HG03442 (cell line): Measurements from ENCODE around the gene IFT122.
"Not testable (repeated sequence)": the region's sequence is repeated elsewhere in the genome, so short reads cannot be mapped to it uniquely, and the experiment has no call there.

ENCODE experiments used
- ATAC-seq: cut with Tn5 transposase; IDR thresholded peaks from one replicate; pipeline ENCODE4 v1.9.1; 2021; ENCODE audit warnings: mild to moderate bottlenecking, moderate library complexity; ENCODE audit not compliant: unreplicated experiment

The IFT122 gene

DNA sequence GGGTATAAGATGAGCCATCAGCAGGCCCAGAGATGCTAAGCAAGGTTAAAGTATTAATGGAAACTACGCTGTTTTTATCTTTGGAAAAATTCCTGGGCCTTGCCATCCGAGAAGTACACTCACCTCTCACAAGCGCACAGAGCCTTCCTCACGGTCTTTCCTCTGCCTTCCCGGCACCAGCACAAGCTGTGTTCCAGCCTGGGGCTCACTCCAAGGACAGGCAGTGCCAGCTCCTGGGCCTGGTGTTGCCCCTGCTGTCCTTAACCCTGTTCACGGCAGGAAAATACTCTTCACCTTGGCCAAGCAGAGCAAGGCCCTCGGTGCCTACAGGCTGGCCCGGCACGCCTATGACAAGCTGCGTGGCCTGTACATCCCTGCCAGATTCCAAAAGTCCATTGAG lies 74.1 kb downstream of the IFT122 start:
- ATAC-seq = no peak

DNA sequence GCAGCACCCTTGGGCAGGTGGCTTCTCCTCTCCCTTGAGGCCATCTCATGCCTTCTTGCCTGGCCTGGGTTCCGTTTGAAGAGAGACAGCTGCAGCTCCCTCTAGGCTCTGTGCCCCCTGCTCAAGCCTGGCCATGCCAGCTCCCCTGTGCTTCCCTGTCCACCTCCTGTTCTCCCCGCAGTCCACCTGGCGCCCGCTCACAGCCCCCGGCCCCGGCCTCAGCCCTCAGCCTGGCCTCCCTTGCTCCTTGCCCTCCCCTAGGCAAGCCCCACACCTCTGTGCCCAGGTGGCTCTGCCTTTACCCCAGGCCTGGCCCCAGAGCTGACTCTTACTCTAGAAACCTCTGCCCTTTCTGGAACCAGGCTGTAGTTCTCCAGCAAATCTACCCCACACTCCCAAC lies 74.5 kb downstream of the IFT122 start:
- ATAC-seq = no peak

DNA sequence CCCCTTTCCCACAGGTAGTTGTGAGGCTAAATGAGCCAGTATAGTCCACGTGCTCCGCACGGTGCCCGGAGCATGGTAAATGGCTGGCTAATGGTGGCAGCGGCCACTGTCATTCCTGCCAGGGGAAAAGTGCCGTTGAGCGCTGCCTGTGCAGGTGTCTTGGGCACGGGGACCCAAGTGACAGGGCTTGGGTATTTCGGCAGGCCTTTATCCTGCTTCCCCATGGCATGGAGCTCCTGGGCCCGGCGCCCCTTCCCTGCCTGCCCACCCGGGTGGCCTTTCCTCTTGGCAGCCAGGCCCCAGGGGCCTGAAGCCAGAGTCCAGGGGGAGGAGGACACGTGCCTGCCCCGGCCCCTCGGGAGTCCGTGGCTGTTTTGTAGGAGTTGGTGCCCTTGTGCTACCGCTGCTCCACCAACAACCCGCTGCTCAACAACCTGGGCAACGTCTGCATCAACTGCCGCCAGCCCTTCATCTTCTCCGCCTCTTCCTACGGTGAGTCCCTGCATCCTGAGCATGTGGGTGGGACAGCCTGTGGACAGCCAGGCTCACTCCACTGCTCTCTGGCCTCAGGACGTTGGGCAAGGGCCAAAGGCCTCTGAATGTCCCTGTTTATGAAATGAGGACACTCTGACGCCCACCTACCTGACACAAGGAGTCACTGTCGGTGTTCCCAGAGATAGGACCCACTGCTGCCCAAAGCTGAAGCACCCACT lies 75.2 kb downstream of the IFT122 start:
- not testable (repeated sequence) for ATAC-seq

DNA sequence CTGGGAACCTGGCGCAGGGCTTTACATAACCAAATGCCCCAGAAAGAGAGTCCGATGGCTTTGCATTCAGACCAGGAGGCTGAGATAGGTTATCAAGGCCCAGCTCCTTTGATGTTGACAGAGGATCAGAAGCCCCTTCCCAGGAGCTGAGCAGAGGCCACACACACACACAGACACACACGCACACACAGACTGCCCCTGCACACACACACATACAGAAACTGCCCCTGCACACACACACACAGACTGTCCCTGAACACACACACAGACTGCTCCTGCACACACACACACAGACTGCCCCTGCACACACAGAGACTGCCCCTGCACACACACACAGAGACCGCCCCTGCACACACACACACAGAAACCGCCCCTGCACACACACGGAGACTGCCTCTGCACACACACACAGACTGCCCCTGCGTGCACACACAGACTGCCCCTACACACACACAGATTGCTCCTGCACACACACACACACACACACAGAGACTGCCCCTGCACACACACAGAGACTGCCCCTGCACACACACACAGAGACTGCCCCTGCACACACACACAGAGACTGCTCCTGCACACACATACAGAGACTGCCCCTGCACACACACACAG lies 75.9 kb downstream of the IFT122 start:
- ATAC-seq = not testable (repeated sequence)

DNA sequence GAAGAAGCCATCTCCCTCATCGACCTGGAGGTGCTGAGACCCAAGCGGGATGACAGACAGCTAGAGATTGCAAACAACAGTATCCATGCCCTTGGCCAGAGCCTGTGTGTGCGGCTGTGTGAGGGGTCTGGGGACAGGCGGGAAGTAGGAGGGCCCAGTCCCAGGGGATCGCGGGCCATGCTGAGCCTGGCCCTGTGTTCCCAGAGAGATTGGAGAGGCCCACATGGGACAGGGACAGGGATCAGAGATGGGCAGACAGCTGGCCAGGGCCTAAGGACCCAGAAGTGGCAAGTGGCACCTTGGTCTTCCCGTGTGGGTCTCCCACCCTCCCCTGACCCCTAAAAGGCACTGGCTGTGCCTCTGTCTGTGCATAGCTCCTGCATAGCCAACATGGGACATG lies 77.5 kb downstream of the IFT122 start:
- no peak for ATAC-seq

DNA sequence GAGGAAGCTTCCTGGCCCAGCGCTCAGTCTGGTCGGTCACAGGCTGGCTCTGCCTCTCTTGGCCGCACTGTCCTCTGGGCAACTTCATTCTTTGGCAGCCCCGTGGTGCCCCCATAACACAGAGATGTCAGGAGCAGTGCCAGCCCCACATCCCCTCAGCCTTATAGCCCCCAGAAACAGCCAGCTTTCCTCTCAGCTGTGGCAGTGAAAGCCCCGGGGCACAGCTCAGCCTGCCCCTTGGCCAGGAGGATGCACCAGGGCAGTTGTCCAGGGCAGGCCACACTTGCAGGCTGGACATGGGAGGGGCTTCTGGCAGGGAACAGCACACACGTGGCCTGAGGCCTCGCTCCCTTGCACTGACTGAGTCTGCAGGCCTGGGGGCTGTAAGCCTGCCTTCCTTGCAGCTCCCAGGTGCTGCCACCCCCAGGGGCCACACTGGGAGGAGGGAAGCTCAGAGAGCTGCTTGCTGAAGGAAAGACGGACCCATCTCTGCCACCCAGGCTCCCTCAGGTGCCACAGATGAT lies 78.1 kb downstream of the IFT122 start:
- ATAC-seq = no peak

DNA sequence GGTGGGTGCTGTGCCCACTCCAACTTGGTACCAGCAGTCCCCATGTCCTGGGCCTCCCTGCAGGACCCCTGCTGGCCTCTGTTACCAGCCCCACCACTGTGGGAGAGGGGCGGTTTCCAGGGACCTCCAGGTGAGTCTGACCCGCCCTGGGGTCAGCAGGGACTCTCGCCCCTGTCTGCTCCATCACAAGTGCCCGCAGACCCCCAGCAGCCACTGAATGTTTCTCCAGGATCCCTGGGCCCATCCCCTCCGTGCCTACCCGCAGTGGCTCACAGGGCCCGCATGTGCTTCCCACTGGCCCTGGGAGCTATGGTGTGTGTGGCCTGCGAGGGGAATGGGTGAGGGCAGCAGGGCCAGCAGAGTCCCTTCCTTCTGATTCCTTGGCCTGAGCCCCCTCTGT lies 78.6 kb downstream of the IFT122 start:
- no peak for ATAC-seq

DNA sequence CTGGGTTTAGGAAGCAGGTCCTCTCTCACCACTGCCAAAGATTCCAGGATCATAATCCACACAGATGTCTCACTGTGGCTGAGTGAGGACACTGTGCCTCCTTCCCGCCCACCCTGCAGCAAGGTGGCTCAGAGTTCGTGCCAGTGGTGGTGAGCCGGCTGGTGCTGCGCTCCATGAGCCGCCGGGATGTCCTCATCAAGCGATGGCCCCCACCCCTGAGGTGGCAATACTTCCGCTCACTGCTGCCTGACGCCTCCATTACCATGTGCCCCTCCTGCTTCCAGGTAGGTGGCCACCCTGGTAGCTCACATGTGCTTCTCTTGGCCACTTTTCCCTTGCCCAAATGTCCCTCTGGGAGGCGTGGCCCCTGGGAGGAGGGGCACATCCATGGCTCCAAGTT lies 79.4 kb downstream of the IFT122 start:
- ATAC-seq = no peak

DNA sequence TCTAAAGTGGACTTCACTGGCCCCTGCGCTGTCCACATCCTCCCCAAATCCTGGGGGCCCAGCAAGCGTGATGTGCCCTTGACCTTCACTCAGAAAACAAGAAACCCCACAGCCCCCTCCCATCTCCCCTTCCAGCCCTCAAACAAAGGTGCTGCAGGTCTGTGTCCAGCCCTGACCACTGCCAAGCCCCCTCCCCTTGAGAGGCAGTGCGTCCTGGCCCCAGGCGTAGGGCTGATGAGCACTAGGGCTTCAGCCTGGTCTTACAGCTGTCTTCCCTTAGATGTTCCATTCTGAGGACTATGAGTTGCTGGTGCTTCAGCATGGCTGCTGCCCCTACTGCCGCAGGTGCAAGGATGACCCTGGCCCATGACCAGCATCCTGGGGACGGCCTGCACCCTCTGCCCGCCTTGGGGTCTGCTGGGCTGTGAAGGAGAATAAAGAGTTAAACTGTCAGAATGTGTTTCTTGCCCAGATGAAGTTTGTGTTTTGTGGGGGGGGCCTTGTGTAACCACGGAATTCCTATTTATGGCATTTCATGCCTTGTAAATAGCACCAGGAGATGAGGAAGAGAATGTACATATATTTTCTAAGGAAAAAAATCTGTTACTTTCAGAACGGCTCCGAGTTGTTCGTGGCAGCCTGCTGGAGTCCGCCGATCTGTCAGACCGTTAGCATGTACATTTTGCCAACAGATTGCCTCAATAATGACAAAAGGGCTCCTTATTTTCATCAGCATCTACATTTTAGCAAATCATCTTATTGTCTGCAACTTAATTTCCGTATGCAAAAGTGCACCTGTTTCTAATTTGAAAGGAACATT lies 80.1 kb downstream of the IFT122 start:
- ATAC-seq = no peak

DNA sequence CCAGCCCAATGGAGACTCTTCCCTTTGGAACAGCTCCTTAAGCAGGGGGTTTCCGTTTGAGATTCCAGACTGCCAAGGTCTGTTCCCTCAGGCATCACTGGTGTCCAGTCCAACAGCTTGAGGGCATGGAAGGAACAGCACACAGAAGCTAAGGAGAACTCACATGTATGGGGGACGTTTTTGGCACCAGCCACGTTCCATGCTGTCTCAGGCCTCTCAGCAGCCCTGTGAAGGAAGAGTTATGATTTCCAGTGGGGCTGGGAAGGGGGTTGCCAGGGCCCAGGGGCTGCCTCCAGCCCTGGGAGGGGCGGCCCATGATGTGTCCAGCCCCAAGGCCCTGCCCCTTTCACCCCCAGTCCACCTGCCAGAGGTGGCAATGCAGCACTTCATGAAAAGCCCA lies 80.9 kb downstream of the IFT122 start:
- no peak for ATAC-seq

DNA sequence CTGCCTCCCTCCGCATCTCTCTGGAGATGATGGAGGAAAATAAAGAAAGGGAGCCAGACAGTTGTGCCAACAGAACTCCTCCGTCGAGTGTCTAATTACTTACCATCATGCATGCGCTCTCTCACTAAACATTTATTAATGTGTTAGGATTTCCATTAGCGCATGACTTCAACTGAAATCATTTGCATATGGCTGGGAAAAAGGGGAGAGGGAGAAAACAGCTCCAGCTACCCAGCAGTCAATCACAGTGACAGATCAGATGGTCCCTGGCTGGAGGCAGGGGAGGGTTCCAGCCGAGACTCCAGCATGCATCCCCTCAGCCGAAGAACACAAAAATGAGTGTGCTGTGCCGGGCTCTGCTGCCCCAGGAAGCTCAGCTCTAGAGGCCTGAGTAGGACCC lies 81.6 kb downstream of the IFT122 start:
- no peak for ATAC-seq

DNA sequence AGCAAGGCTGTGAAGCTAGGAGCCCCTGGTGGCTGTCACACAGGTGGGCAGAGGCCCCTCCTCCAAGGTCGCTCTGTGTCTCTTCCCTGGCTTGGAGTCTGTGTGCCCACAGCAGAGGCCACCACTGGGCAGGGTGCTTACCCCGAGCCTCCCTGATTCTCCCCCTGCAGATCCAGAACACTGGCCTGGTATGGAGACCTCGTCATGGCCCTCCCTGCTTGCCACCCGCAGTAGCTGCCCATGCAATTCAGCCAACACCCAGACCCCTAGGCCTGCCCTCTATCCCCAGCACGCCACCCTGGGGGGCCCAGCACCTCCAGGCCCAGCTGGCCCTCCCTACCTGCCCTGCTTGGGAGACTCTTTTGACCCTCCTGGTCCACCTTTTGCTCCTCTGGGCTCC lies 82.9 kb downstream of the IFT122 start:
- ATAC-seq = no peak

DNA sequence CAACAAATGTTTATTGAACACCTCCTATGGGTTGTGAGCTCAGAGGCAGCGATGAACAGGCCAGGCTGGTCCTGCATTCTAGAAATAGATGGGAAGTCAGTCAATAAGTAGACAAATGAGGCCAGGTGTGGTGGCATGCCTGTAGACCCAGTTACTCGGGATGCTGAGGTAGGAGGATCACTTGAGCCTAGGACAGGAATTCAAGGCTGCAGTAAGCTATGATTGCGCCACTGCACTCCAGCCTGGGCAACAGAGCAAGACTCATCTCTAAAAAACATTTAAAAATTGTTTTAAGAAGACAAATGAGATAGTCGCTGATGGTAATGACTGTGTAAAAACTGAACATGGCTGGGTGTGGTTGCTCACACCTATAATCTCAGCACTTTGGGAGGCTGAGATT lies 84.1 kb downstream of the IFT122 start:
- no peak for ATAC-seq

DNA sequence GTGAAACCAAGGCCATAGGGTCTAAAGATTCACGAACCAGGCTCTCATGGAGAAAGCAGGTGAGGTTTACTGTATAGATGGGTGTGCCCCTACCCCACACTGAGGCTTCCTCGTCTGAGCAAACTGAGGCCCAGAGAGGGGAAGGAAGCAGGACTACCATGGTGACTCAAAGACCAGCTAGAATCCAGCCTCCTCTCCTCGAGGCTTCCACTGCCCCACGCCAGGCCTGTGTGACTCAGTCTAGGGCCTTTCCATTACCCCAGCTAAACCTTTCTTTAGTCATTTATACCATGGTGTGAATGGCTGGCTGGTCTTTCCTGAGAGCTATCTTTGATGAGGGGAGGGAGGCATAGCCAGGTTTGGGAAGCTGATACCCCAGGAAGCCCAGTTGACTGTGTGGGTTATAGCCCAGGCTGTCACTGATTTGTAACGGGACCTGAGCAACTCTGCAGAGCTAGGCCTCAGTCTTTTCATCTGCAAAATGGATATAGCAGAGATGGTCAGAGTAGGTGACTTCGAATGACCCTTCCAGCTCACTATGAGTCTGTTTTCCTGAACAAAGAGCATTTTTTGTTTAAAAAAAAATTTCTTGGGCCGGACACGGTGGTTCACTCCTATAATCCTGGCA lies 85.4 kb downstream of the IFT122 start:
- ATAC-seq = no peak

DNA sequence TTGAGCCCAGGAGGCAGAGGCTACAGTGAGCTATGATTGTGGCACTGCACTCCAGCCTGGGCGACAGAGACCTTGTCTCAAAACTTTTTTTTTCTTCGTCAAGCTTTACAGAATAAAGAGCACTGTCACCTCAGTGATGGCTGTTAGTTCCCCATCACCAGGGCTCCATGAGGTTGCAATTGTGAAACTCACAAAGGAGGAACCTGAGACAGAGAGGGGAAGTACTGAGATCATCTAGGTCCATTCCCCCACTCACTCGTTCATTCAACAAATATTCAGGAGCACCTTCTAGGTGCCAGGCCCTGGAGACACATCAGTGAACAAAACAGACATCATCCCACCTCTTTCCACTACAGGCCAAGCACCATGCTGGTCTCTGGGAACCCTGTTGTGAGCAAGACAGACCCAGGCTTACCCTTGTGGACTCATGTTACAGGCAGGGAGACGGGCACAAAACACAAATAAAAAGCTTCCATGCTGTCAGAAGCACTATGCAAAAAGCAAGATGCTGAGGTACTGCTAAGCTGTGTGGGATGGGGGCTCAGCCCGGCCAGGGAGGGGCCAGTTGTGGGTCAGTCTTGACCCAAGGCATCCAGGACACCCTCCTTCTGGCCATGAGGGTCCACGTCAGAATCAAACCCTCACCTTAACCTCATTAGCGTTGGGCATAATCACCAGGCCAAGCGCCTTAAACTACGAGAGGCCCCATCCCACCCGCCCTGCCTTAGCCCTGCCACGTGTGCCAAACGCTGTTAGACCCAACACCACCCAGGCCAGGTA lies 86.3 kb downstream of the IFT122 start:
- ATAC-seq = peak; percentile 85

DNA sequence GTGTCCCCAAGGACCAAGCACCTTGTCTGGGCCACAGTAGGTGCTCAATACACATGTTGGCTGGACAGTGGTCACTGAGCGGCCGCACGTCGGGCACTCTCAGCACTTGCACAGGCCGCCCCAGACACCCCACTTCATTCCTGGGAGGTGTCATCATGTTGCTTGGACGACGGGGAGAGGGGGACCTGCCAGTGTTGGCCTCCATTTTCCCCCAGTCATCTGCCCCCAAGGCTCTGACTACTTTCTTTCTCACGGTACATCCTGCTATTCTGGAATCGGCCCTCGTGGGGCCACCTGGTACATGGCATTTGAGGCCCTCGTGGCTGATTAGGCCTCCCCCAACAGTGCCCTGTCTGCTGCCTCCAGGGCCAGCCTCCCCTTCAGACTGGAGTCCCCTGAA lies 87.2 kb downstream of the IFT122 start:
- no peak for ATAC-seq

DNA sequence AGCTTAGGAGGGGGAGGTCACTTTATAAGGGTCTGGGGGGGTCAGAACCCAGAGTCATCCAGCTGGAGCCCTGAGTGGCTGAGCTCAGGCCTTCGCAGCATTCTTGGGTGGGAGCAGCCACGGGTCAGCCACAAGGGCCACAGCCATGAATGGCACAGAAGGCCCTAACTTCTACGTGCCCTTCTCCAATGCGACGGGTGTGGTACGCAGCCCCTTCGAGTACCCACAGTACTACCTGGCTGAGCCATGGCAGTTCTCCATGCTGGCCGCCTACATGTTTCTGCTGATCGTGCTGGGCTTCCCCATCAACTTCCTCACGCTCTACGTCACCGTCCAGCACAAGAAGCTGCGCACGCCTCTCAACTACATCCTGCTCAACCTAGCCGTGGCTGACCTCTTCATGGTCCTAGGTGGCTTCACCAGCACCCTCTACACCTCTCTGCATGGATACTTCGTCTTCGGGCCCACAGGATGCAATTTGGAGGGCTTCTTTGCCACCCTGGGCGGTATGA lies 88.6 kb downstream of the IFT122 start, which contains the start of gene RHO:
TSS of gene RHO (plus strand) at position 51 of the 512 bp plus-strand sequence. CDS start at position 146, 95 bp downstream.
- no peak for ATAC-seq

DNA sequence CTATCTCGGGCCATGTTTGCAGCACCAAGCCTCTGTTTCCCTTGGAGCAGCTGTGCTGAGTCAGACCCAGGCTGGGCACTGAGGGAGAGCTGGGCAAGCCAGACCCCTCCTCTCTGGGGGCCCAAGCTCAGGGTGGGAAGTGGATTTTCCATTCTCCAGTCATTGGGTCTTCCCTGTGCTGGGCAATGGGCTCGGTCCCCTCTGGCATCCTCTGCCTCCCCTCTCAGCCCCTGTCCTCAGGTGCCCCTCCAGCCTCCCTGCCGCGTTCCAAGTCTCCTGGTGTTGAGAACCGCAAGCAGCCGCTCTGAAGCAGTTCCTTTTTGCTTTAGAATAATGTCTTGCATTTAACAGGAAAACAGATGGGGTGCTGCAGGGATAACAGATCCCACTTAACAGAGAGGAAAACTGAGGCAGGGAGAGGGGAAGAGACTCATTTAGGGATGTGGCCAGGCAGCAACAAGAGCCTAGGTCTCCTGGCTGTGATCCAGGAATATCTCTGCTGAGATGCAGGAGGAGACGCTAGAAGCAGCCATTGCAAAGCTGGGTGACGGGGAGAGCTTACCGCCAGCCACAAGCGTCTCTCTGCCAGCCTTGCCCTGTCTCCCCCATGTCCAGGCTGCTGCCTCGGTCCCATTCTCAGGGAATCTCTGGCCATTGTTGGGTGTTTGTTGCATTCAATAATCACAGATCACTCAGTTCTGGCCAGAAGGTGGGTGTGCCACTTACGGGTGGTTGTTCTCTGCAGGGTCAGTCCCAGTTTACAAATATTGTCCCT lies 89.6 kb downstream of the IFT122 start:
- no peak for ATAC-seq

DNA sequence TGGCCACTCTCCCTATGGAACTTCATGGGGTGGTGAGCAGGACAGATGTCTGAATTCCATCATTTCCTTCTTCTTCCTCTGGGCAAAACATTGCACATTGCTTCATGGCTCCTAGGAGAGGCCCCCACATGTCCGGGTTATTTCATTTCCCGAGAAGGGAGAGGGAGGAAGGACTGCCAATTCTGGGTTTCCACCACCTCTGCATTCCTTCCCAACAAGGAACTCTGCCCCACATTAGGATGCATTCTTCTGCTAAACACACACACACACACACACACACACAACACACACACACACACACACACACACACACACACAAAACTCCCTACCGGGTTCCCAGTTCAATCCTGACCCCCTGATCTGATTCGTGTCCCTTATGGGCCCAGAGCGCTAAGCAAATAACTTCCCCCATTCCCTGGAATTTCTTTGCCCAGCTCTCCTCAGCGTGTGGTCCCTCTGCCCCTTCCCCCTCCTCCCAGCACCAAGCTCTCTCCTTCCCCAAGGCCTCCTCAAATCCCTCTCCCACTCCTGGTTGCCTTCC lies 90.3 kb downstream of the IFT122 start:
- no peak for ATAC-seq
